HL-60 (cell line): ENCODE measurements around the gene SLC24A3.

ENCODE experiments used
- DNase-seq, 2 experiments: peaks; one replicate each; pipeline ENCODE4 v3.0.0-alpha.2; 2010 to 2020; ENCODE audit warnings: low read depth in 1 of 2, low spot score in 1 of 2
- H3K27ac ChIP-seq: fragments of 250-450 bp; sonication (Bioruptor Pico); replicated peaks from 2 replicates; pipeline ENCODE4 v1.5.1; 2020; ENCODE audit warnings: mild to moderate bottlenecking, moderate library complexity
- H3K27me3 ChIP-seq: fragments of 250-450 bp; sonication (Bioruptor Pico); 2 replicates; pipeline ENCODE4 v1.5.1; 2021; ENCODE audit warnings: mild to moderate bottlenecking, moderate library complexity; ENCODE audit not compliant: insufficient read depth, poor library complexity, severe bottlenecking
- H3K4me3 ChIP-seq: replicated peaks from 2 replicates; pipeline ENCODE4 v1.5.1; 2011; ENCODE audit warnings: mild to moderate bottlenecking, control low read depth, low read length; ENCODE audit not compliant: insufficient read depth
- GABPA ChIP-seq: IDR thresholded peaks from 2 replicates; pipeline ENCODE4 v1.6.1; 2012; ENCODE audit warnings: low read depth
- POLR2AphosphoS5 ChIP-seq: IDR thresholded peaks from 2 replicates; pipeline ENCODE4 v1.6.1; 2012; ENCODE audit warnings: low read depth
- SPI1 ChIP-seq: IDR thresholded peaks from 2 replicates; pipeline ENCODE4 v1.6.1; 2012; ENCODE audit warnings: low read depth, mild to moderate bottlenecking, borderline replicate concordance
- TF ChIP-seq, protein P1 (sequence below): IDR thresholded peaks from one replicate; pipeline ENCODE4 v1.5.1; 2011; ENCODE audit warnings: low read length, control low read depth, inconsistent platforms; ENCODE audit not compliant: insufficient read depth
- TF ChIP-seq, protein P2 (sequence below): IDR thresholded peaks from 2 replicates; pipeline ENCODE4 v1.6.1; 2012; ENCODE audit warnings: low read depth; ENCODE audit not compliant: insufficient replicate concordance

SLC24A3 gene

DNA sequence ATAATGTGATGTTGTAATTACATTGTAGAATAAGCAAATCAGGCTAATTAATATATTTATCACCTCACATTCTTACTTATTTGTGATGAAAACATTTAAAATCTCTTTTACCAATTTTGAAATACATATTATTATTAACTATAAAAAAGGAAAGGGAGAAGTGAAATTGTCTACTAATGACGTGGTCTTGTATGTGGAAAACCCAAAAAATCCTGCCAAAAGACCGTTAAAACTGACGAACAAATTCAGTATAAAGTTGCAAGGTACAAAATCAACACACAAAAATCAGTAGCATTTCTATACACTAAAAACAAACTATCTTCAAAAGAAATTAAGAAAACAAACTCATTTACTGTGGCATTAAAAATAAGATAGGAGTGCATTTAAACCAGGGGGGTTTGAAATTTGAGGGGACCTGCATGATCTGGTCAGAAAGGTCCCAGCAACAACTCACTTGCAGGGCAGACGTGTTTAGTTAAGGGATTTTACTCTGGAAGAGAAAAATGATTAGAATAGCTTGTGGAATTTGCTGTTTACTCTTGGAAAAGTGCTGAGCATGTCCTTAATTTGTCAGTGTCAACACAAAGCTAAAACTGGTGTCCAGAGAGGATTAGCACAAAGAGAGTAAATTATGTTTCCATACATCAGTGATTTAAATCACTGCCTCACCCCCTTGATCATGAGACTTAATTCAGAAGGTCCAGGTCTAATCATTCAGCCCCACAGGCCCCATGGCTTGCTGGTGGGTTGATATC is 310.6 kb downstream of the SLC24A3 start:
- TF ChIP-seq, protein P1, sequence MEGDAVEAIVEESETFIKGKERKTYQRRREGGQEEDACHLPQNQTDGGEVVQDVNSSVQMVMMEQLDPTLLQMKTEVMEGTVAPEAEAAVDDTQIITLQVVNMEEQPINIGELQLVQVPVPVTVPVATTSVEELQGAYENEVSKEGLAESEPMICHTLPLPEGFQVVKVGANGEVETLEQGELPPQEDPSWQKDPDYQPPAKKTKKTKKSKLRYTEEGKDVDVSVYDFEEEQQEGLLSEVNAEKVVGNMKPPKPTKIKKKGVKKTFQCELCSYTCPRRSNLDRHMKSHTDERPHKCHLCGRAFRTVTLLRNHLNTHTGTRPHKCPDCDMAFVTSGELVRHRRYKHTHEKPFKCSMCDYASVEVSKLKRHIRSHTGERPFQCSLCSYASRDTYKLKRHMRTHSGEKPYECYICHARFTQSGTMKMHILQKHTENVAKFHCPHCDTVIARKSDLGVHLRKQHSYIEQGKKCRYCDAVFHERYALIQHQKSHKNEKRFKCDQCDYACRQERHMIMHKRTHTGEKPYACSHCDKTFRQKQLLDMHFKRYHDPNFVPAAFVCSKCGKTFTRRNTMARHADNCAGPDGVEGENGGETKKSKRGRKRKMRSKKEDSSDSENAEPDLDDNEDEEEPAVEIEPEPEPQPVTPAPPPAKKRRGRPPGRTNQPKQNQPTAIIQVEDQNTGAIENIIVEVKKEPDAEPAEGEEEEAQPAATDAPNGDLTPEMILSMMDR, result no peak
- TF ChIP-seq SPI1, result no peak
- TF ChIP-seq GABPA, result no peak
- TF ChIP-seq, protein P2, sequence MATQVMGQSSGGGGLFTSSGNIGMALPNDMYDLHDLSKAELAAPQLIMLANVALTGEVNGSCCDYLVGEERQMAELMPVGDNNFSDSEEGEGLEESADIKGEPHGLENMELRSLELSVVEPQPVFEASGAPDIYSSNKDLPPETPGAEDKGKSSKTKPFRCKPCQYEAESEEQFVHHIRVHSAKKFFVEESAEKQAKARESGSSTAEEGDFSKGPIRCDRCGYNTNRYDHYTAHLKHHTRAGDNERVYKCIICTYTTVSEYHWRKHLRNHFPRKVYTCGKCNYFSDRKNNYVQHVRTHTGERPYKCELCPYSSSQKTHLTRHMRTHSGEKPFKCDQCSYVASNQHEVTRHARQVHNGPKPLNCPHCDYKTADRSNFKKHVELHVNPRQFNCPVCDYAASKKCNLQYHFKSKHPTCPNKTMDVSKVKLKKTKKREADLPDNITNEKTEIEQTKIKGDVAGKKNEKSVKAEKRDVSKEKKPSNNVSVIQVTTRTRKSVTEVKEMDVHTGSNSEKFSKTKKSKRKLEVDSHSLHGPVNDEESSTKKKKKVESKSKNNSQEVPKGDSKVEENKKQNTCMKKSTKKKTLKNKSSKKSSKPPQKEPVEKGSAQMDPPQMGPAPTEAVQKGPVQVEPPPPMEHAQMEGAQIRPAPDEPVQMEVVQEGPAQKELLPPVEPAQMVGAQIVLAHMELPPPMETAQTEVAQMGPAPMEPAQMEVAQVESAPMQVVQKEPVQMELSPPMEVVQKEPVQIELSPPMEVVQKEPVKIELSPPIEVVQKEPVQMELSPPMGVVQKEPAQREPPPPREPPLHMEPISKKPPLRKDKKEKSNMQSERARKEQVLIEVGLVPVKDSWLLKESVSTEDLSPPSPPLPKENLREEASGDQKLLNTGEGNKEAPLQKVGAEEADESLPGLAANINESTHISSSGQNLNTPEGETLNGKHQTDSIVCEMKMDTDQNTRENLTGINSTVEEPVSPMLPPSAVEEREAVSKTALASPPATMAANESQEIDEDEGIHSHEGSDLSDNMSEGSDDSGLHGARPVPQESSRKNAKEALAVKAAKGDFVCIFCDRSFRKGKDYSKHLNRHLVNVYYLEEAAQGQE, result no peak
- TF ChIP-seq POLR2AphosphoS5, result no peak

DNA sequence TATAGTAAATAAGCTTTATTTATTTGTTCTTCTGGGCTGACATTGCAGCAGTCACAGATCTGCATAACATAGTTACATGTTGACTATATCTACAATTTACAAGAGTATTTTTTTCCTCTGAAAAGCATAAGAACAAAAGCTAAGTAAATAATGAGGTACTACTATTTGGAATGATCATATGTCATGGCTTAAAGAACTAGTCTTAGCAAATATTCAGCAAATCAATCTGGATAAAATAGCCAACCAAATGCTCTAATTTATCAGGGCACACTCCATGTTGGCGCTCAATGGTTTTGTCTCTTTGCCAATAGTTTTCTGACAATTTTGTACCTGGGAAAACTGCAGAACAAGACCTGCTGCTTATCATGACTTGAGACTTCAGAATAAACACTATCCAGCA is 312.2 kb downstream of the SLC24A3 start:
- Histone ChIP-seq H3K27ac (no peak overlapping the region), H3K4me3 (no peak overlapping the region), H3K27me3 (no peaks in the 10 kb centered on the region)
- DNase-seq, result no peak
- TF ChIP-seq POLR2AphosphoS5, result no peak
- TF ChIP-seq SPI1, result no peak
- TF ChIP-seq, protein P2, result no peak
- TF ChIP-seq, protein P1, result no peak
- TF ChIP-seq GABPA, result no peak

More for the DNA sequence above, 310.6 kb downstream of the SLC24A3 start:
- H3K27ac ChIP-seq, result no peak overlapping the region
- peaks cover 2% of the 10 kb centered on the region for H3K27me3 ChIP-seq
- no peak for DNase-seq
- H3K4me3 ChIP-seq, result no peak overlapping the region

DNA sequence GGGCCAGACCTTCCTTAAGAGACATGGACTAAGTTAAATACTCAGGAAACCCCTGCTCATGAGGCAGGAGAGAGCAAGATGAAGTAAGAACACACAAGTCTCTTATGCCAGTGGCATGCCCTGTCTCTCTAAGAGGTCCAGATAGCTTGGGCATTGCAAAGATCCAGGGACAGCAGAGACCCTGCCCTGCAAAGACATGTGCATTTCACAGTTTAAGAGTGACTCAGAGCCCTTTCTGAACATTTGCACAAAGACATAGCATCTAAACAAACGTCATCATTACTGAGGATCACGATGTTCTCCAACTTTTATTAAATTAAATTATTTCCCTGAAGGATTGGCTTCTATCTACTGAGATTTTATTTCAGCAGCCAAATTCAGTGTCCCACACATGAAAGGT is 315.1 kb downstream of the SLC24A3 start:
- TF ChIP-seq, protein P2, result no peak
- TF ChIP-seq GABPA, result no peak
- no peak for TF ChIP-seq SPI1
- no peak for TF ChIP-seq POLR2AphosphoS5
- TF ChIP-seq, protein P1, result no peak
- DNase-seq, result no peak

More for the DNA sequence above, 315.1 kb downstream of the SLC24A3 start:
- H3K27ac ChIP-seq, result no peak overlapping the region
- H3K4me3 ChIP-seq, result no peak overlapping the region
- no peaks in the 10 kb centered on the region for H3K27me3 ChIP-seq
